Measurements from ENCODE around the gene SPAM1. TPM values are rescaled to one million over a fixed set of nuclear protein-coding genes. Genes with fewer than 3 reads are reported as not detected.

SPAM1 gene
- total RNA-seq, 1 donor from 2014 or later = not detected

GRCh38 chr7:123901101-123901500 lies 23.9 kb upstream of the SPAM1 start:
- Mint-ChIP-seq H3K4me1 (no peaks in the 10 kb centered on the region), H3K9me3 (peaks cover 10% of the 10 kb centered on the region)

GRCh38 chr7:123905714-123906113 lies 19.3 kb upstream of the SPAM1 start:
- Mint-ChIP-seq H3K9me3 (peaks cover 9% of the 10 kb centered on the region), H3K4me1 (peaks cover 4% of the 10 kb centered on the region), H3K36me3 (no peaks in the 10 kb centered on the region), H3K27me3 (ENCODE audit: insufficient read depth, low read depth) (peaks cover 5% of the 10 kb centered on the region), H3K4me3 (no peak overlapping the region), H3K27ac (no peak overlapping the region)
- DNase-seq (ENCODE audit: low spot score) = no peak
- Histone ChIP-seq H3K9ac (no peak overlapping the region), H3K79me2 (ENCODE audit: low read depth) (no peaks in the 10 kb centered on the region), H4K20me1 (ENCODE audit: low read depth) (no peaks in the 10 kb centered on the region), H3K36me3 (no peaks in the 10 kb centered on the region), H3F3A (ENCODE audit: low read depth) (no peaks in the 10 kb centered on the region), H2AFZ (replicated peaks) (no peak overlapping the region), H3K9me3 (ENCODE audit: low read depth) (no peaks in the 10 kb centered on the region), H3K27ac (no peak overlapping the region), H3K4me1 (no peaks in the 10 kb centered on the region), H3K27me3 (no peaks in the 10 kb centered on the region), H3K4me2 (no peak overlapping the region), H3K4me3 (no peak overlapping the region)
- TF ChIP-seq CTCF (IDR thresholded peaks at IDR 0.05) (no peak), EZH2phosphoT487 (IDR thresholded peaks at IDR 0.05) (no peak), EZH2 (IDR thresholded peaks at IDR 0.05) (no peak)

More at GRCh38 chr7:123901101-123901500, 23.9 kb upstream of the SPAM1 start:
- H3K4me3 Mint-ChIP-seq = no peak overlapping the region
- H3K27me3 Mint-ChIP-seq (ENCODE audit: insufficient read depth, low read depth) = no peaks in the 10 kb centered on the region
- Histone ChIP-seq H3K9ac (no peak overlapping the region), H3K79me2 (ENCODE audit: low read depth) (no peaks in the 10 kb centered on the region), H3K4me2 (no peak overlapping the region), H3K36me3 (no peaks in the 10 kb centered on the region), H3F3A (ENCODE audit: low read depth) (no peaks in the 10 kb centered on the region), H3K4me3 (no peak overlapping the region), H4K20me1 (ENCODE audit: low read depth) (no peaks in the 10 kb centered on the region), H3K9me3 (ENCODE audit: low read depth) (no peaks in the 10 kb centered on the region), H2AFZ (replicated peaks) (no peak overlapping the region), H3K27ac (no peak overlapping the region), H3K4me1 (no peaks in the 10 kb centered on the region), H3K27me3 (no peaks in the 10 kb centered on the region)
- TF ChIP-seq EZH2 (IDR thresholded peaks at IDR 0.05) (no peak), EZH2phosphoT487 (IDR thresholded peaks at IDR 0.05) (no peak), CTCF (IDR thresholded peaks at IDR 0.05) (no peak)
- no peak for DNase-seq (ENCODE audit: low spot score)
- H3K27ac Mint-ChIP-seq = no peak overlapping the region
- no peaks in the 10 kb centered on the region for H3K36me3 Mint-ChIP-seq

GRCh38 chr7:123916240-123916724 lies 8.8 kb upstream of the SPAM1 start:
- H3K4me1 Mint-ChIP-seq = no peaks in the 10 kb centered on the region
- Histone ChIP-seq H3K4me2 (no peak overlapping the region), H3K4me1 (no peaks in the 10 kb centered on the region), H2AFZ (replicated peaks) (no peak overlapping the region), H3K9me3 (ENCODE audit: low read depth) (no peaks in the 10 kb centered on the region), H3K27ac (no peak overlapping the region), H3K79me2 (ENCODE audit: low read depth) (no peaks in the 10 kb centered on the region), H3K9ac (no peak overlapping the region), H3K36me3 (no peaks in the 10 kb centered on the region), H3F3A (ENCODE audit: low read depth) (no peaks in the 10 kb centered on the region), H4K20me1 (ENCODE audit: low read depth) (no peaks in the 10 kb centered on the region), H3K27me3 (no peaks in the 10 kb centered on the region), H3K4me3 (no peak overlapping the region)
- peak; percentile 76 for DNase-seq (ENCODE audit: low spot score)
- H3K9me3 Mint-ChIP-seq = no peaks in the 10 kb centered on the region
- no peaks in the 10 kb centered on the region for H3K27me3 Mint-ChIP-seq (ENCODE audit: insufficient read depth, low read depth)
- H3K27ac Mint-ChIP-seq = no peak overlapping the region
- TF ChIP-seq EZH2phosphoT487 (IDR thresholded peaks at IDR 0.05) (no peak), EZH2 (IDR thresholded peaks at IDR 0.05) (no peak), CTCF (IDR thresholded peaks at IDR 0.05) (peak; percentile 57)
- no peaks in the 10 kb centered on the region for H3K36me3 Mint-ChIP-seq
- no peak overlapping the region for H3K4me3 Mint-ChIP-seq
